GM19238 (cell line): ENCODE data around the gene KANK2.
"Not testable (repeated sequence)": the region's sequence is repeated elsewhere in the genome, so short reads cannot be mapped to it uniquely, and the experiment has no call there.

Source experiments
- DNase-seq: peaks from one replicate; pipeline ENCODE4 v3.0.0; 2011; ENCODE audit warnings: low spot score; ENCODE audit not compliant: insufficient read length

The KANK2 gene

GRCh38 chr19:11174336-11174735, 23.0 kb downstream of the KANK2 start:
- no peak for DNase-seq

- DNase-seq = no peak
These were observed 23.7 kb downstream of the KANK2 start for GRCh38 chr19:11173516-11174155.

- DNase-seq = no peak
These were observed 24.8 kb downstream of the KANK2 start for GRCh38 chr19:11172576-11172975.

DNA sequence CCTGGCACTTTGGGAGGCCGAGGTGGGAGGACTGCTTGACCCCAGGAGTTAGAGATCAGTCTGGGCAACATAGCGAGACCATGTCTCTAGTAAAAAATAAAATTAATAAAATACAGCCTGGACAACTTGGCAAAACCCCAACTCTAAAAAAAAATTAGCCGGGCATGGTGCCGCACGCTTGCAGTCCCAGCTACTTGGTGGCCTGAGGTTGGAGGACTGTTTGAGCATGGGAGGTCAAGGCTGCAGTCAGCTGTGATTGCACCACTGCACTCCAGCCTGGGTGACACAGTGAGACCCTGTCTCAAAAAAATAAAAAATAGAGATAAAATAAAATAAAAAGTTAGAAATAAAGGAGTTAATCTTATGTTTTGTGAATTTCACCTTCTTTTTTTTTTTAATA, 26.2 kb downstream of the KANK2 start:
- no peak for DNase-seq

- no peak for DNase-seq
These were observed 27.3 kb downstream of the KANK2 start for GRCh38 chr19:11169896-11170678.

DNA sequence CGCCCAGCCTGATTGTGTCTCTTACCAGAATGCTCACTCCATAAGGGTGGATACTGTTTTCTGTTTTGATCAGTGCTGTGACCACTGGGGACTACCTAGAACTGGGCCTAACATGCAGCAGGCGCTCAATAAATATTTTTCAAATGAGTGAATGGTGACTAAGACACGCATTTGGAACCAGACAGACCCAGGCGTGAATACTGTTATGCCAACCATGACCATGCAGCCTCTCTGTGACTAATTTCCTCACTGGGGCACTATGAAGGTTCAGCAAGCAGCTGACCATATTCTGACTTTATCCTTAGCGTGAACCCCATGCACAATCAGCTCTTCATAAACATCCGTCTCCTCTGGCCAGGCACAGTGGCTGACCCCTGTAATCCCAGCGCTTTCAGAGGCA, 28.8 kb downstream of the KANK2 start:
- DNase-seq = no peak

DNA sequence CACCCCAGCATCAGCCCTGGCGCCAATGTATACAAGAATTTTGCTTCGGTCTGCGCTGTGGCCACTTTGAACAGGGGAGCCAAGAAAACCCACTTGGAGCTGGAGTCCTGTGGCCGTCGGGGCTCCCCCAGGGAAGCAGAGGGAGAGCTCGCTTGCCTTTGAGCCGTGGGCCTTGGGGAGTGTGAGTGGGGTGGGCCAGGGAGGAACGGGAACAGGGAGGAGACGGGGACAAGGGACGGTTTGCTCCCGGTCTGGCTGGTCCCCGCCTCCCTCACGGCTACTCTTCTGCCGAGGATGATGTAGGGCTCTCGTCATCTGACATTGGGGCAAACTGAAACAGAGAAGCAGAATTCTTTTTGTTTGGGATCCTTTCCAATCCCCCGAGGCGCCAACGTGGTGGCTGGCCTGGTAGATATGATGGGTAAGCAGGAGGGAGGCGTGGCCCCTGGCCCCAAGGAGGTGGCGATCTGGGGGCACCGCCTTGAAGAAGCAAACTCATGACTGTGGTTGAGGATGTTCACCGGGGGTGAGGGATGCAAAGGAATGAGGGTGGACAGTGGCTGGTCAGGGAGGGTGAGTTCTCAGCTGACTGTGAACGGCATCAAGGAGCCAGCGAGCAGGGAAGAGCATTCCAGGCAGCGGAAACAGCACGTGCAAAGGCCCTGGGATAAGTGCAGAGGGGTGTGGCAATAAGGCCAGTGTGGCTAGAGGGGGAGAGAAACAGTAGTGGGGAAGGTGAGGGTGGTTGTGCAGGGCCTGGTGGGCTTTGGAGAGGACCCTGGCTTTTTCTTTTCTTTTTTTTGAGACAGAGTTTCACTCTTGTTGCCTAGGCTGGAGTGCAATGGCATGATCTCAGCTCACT, 30.8 kb downstream of the KANK2 start:
- no peak for DNase-seq

DNA sequence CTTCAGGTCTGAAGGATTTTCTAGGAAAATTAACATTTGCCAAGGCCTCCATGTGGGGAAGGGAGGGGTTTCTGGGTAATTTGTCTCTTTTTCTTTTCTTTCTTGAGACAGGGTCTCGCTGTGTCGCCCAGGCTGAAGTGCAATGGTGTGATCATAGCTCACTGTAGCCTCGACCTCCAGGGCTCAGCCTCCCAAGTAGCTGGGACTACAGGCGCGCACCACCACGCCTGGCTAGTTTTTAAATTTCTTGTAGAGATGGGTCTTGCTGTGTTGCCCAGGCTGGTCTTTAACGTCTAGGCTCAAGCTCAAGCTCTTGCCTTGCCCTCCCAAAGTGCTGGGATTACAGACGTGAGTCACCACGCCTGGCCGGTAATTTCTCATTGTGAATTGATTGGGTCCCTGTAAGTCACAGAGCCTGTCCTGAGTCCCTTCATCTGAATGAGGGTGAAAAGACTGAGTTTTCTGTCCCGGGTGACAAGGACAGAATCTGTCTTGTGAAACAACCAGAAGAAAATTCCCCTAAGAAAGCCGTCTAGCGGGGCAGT, 31.8 kb downstream of the KANK2 start:
- no peak for DNase-seq

GRCh38 chr19:11164879-11165406, 32.4 kb downstream of the KANK2 start:
- DNase-seq = no peak

DNA sequence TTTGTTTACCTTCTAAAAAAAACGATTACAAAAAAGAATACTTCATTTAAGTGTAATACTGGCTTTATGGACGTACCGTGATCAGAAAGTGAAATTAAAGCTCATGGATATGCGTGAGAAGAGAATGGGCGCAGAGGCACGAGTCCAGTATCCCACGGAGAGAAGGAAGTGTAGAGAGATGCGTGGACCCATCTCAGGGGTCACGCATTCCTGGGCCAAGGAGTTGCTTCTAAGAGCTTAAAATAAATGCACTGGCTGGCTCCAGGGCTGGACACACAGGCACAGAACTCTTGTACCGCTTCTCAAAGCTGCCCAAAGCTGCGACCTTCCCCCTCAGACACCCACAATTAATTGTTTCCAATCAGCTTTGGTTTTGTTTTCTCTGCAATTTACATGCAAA, 33.0 kb downstream of the KANK2 start:
- no peak for DNase-seq

DNA sequence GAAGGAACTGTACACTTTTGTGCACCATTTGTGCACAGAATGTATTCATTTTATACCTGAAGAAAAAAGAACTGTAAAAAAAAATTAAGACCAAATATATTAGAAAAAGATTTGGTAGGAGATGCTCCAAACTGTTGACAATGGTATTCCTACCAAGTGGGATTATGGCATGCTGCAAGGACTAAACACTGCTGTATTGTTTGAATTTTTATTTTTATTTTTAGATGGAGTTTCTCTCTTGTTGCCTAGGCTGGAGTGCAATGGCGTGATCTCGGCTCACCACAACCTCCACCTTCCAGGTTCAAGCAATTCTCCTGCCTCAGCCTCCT, 36.9 kb downstream of the KANK2 start:
- DNase-seq = not testable (repeated sequence)

DNA sequence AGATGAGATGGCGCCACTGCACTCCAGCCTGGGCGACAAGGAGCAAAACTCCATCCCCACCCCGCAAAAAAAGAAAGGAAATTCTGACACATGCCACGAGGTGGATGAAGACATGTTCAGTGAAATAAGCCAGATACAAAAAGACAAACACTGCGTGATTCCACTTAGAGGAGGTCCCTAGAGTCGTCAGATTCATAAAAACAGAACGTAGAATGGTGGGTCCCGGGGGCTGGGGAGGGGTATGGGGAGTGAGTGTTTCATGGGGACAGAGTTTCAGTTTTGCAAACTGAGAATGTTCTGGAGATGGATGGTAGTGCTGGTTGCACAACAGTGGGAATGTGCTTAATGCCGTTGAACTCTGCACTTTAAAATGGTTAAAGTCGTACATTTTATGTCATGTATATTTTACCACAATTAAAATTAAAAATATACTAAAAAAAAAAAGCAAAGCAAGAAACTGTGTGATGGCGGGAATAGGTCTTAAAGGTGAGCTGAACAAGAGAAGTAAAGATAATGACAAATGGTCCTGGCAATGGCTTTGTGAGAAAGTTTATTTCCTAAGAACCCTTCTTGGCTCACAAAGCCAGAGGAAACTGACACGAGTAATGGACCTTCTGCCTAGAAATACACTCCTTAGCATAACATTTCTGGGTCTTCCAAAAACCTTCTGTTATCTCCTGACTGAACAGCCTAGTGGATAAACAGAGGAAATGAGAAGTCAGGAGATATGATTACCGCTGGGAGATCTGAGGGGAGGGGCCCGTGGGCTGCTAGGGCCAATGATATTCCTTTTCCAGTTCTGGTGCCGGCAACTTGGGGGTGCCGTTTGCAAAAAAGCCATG, 37.5 kb downstream of the KANK2 start:
- no peak for DNase-seq

GRCh38 chr19:11155373-11156120, 41.8 kb downstream of the KANK2 start, which contains the start of gene SPC24:
Gene SPC24, minus strand, starts transcription at chr19:11155782. Its CDS starts 6 bp downstream, at chr19:11155776.
- DNase-seq = peak; percentile 100

DNA sequence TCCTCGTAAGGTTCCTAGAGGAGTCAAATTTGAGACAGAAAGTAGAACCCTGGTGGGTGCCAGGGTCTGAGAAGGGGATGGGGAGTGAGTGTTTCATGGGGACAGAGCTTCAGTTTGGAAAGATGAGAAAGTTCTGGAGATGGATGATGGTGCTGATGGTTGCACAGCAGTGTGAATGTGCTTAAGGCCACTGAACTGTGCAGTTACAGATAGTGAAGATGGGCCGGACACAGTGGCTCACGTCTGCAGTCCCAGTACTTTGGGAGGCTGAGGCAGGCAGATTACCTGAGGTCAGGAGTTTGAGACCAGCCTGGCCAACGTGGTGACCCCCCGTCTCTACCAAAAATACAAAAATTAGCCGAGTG, 42.7 kb downstream of the KANK2 start:
- DNase-seq = no peak

GRCh38 chr19:11152318-11153062, 44.9 kb downstream of the KANK2 start:
- DNase-seq = no peak

DNA sequence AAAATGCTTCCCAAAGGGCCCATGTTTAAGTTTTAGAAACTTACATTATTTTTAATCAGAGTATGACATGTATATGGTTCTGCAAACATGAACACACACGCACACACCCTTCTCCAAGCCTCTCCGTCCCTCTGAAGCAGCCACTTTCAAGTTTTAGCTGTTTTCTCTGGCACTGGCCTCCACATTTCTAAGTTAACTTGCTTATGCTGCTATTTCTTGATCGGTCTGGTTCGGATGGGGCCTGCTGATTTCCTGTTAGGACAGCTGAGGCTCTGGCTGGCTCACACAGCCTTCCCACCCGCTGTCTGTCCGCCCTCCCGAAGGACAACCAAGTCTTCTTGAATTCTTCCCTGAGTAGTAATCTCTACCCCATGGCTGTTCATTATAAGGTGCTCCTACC, 46.2 kb downstream of the KANK2 start:
- DNase-seq = no peak

GRCh38 chr19:11148001-11148400, 49.3 kb downstream of the KANK2 start:
- no peak for DNase-seq

- DNase-seq = no peak
These were observed 51.8 kb downstream of the KANK2 start for GRCh38 chr19:11145536-11145924.

DNA sequence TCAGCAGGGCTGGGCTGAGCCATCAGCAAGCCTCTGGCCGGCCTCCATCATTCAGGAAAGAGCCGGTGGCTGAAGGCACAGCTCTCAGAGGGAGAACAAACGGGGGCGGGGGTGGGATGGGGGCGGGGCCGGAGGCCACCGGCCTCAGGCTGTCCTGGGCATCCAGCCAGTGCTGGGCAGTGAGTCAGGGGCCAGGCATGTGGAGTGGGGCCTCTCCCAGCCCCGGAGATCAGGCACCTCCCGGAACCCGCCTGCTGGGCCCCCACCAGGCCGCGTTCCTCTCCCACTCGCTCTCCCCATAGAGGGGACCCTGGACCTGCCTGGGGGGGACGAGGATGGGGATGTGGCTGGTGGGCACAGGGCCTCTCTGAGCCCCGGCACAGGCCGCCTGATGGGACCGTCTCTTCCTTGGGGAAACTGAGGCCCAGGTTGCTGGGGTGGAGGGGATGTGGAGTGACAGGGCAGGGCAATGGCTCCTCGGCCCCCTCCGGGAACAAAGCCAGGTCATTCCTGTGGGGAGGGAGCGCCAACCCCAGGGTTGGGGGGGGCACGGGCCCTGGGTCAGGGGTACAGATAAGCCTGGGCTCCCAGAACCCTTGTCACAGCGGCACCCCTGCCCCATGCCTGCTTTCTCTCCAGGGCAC, 54.7 kb downstream of the KANK2 start:
- DNase-seq = no peak
